IMR-90 (cell line): ENCODE data around the gene AGBL3. TPM values are rescaled to one million over a fixed set of nuclear protein-coding genes. Genes with fewer than 3 reads are reported as not detected.

ENCODE experiments used
- ATAC-seq: fragments of 200-7000 bp; cut with Tn5 transposase; 2 replicates; pipeline ENCODE4 v1.9.1; 2020; ENCODE audit warnings: low read depth, mild to moderate bottlenecking, moderate library complexity
- BruUV-seq: library from RNA; stranded (reverse); fragments of 400-500 nt; replicated peaks from 2 replicates; lab custom pipeline; 2021; lab: Mats Ljungman, UMichigan
- CTCF ChIA-PET: fragments of 300-600 bp; formaldehyde crosslinking; extraction: SDS; loops from one replicate; lab custom pipeline; 2021; ENCODE audit warnings: antibody characterized with exemption; lab: Yijun Ruan, JAX
- POLR2A ChIA-PET: fragments of 300-600 bp; sonication (Branson Sonifier 250); formaldehyde crosslinking; loops from one replicate; lab custom pipeline; 2022; ENCODE audit warnings: antibody characterized with exemption; ENCODE audit not compliant: unreplicated experiment; lab: Charles Lee
- DNase-seq: peaks from one replicate; pipeline ENCODE4 v3.0.0; 2013
- H2AFZ ChIP-seq: replicated peaks from 2 replicates; pipeline ENCODE3; 2013; ENCODE audit warnings: low read length, mild to moderate bottlenecking; ENCODE audit not compliant: poor library complexity
- H2AK5ac ChIP-seq: 2 replicates; pipeline ENCODE4 v1.6.1; 2013; ENCODE audit warnings: low read depth, low read length, inconsistent platforms
- H2AK9ac ChIP-seq: replicated peaks from 2 replicates; pipeline ENCODE3; 2013; ENCODE audit warnings: mild to moderate bottlenecking, low read depth, low read length, moderate library complexity; ENCODE audit not compliant: poor library complexity
- H2BK120ac ChIP-seq: 2 replicates; pipeline ENCODE4 v1.6.1; 2013; ENCODE audit warnings: low read depth, low read length, inconsistent platforms
- H2BK15ac ChIP-seq: 3 replicates; pipeline ENCODE4 v1.6.1; 2013; ENCODE audit warnings: low read depth, low read length, inconsistent platforms
- H2BK20ac ChIP-seq: 2 replicates; pipeline ENCODE4 v1.6.1; 2013; ENCODE audit warnings: low read depth, mild to moderate bottlenecking, inconsistent platforms, low read length, moderate library complexity
- H2BK5ac ChIP-seq: 2 replicates; pipeline ENCODE4 v1.6.1; 2013; ENCODE audit warnings: mild to moderate bottlenecking, low read depth, low read length, inconsistent platforms; ENCODE audit not compliant: poor library complexity, severe bottlenecking
- H3K14ac ChIP-seq: replicated peaks from 2 replicates; pipeline ENCODE4 v1.6.1; 2013; ENCODE audit warnings: low read depth, low read length, inconsistent platforms
- H3K18ac ChIP-seq: 2 replicates; pipeline ENCODE4 v1.6.1; 2013; ENCODE audit warnings: low read depth, low read length, control low read depth
- H3K23ac ChIP-seq: 2 replicates; pipeline ENCODE4 v1.6.1; 2013; ENCODE audit warnings: low read depth, low read length, inconsistent platforms
- H3K27ac ChIP-seq: 2 replicates; pipeline ENCODE4 v1.5.1; 2013; ENCODE audit warnings: mild to moderate bottlenecking, control low read depth, low read length; ENCODE audit not compliant: insufficient read depth
- H3K27me3 ChIP-seq: 2 replicates; pipeline ENCODE4 v1.6.1; 2013; ENCODE audit warnings: low read length; ENCODE audit not compliant: control insufficient read depth, insufficient read depth
- H3K36me3 ChIP-seq: 2 replicates; pipeline ENCODE4 v1.6.1; 2013; ENCODE audit warnings: low read length, mixed read lengths; ENCODE audit not compliant: control insufficient read depth, insufficient read depth
- H3K4ac ChIP-seq: 2 replicates; pipeline ENCODE4 v1.6.1; 2013; ENCODE audit warnings: low read depth, low read length, inconsistent platforms
- H3K4me1 ChIP-seq: 2 replicates; pipeline ENCODE4 v1.6.1; 2013; ENCODE audit warnings: low read length, mixed read lengths; ENCODE audit not compliant: control insufficient read depth, insufficient read depth
- H3K4me2 ChIP-seq: 2 replicates; pipeline ENCODE4 v1.6.1; 2013; ENCODE audit warnings: low read depth, mild to moderate bottlenecking, control low read depth, low read length, moderate library complexity
- H3K4me3 ChIP-seq: 2 replicates; pipeline ENCODE4 v1.5.1; 2013; ENCODE audit warnings: low read depth, mild to moderate bottlenecking, control low read depth, low read length, moderate library complexity; ENCODE audit not compliant: insufficient read depth
- H3K56ac ChIP-seq: 2 replicates; pipeline ENCODE4 v1.6.1; 2013; ENCODE audit warnings: low read length, inconsistent platforms; ENCODE audit not compliant: insufficient read depth; ENCODE audit errors: extremely low read depth
- H3K79me1 ChIP-seq, 2 experiments: 2 replicates each; pipeline ENCODE4 v1.6.1; 2013; ENCODE audit warnings: low read length in 2 of 2, inconsistent platforms in 1 of 2, low read depth in 1 of 2
- H3K9ac ChIP-seq: 2 replicates; pipeline ENCODE4 v1.6.1; 2013; ENCODE audit warnings: low read depth, low read length, control low read depth
- H3K9me1 ChIP-seq: 2 replicates; pipeline ENCODE4 v1.6.1; 2013; ENCODE audit warnings: low read length, inconsistent platforms; ENCODE audit not compliant: insufficient read depth
- H3K9me3 ChIP-seq: 2 replicates; pipeline ENCODE4 v1.6.1; 2013; ENCODE audit warnings: low read length; ENCODE audit not compliant: control insufficient read depth, insufficient read depth
- H4K20me1 ChIP-seq: 2 replicates; pipeline ENCODE4 v1.6.1; 2013; ENCODE audit warnings: low read length, inconsistent platforms; ENCODE audit not compliant: insufficient read depth
- H4K5ac ChIP-seq: 2 replicates; pipeline ENCODE4 v1.6.1; 2013; ENCODE audit warnings: mild to moderate bottlenecking, low read depth, low read length, control low read depth
- H4K8ac ChIP-seq, 2 experiments: 2 replicates each; pipeline ENCODE4 v1.6.1; 2013; ENCODE audit warnings: low read depth in 2 of 2, low read length in 2 of 2, control low read depth in 1 of 2, inconsistent platforms in 1 of 2
- H4K91ac ChIP-seq: 2 replicates; pipeline ENCODE4 v1.6.1; 2013; ENCODE audit warnings: low read depth, low read length, inconsistent platforms; ENCODE audit not compliant: insufficient read depth
- BHLHE40 ChIP-seq: fragments of 150-350 bp; IDR thresholded peaks from 2 replicates; pipeline ENCODE4 v1.6.1; 2016; ENCODE audit warnings: mild to moderate bottlenecking, low read depth, low read length
- CEBPB ChIP-seq: IDR thresholded peaks from 2 replicates; pipeline ENCODE4 v1.6.1; 2012; ENCODE audit warnings: low read depth, low read length, improper control_type of control experiment
- CHD1 ChIP-seq: IDR thresholded peaks from 2 replicates; pipeline ENCODE4 v1.6.1; 2012; ENCODE audit warnings: low read depth, low read length, improper control_type of control experiment
- CTCF ChIP-seq: conservative IDR thresholded peaks from 2 replicates; pipeline ENCODE4 v1.5.1; 2012; ENCODE audit warnings: mild to moderate bottlenecking, low read depth, low read length, improper control_type of control experiment
- ELK1 ChIP-seq: fragments of 150-350 bp; IDR thresholded peaks from 2 replicates; pipeline ENCODE4 v1.6.1; 2016; ENCODE audit warnings: low read depth, mild to moderate bottlenecking, low read length, moderate library complexity, borderline replicate concordance
- FOS ChIP-seq: fragments of 150-350 bp; IDR thresholded peaks from 2 replicates; pipeline ENCODE4 v1.6.1; 2016; ENCODE audit warnings: low read depth, low read length
- MAFK ChIP-seq: IDR thresholded peaks from 2 replicates; pipeline ENCODE4 v1.6.1; 2012; ENCODE audit warnings: low read depth, low read length, improper control_type of control experiment
- MAZ ChIP-seq: IDR thresholded peaks from 2 replicates; pipeline ENCODE4 v1.6.1; 2012; ENCODE audit warnings: low read depth, mild to moderate bottlenecking, low read length, improper control_type of control experiment, moderate library complexity, borderline replicate concordance
- MXI1 ChIP-seq: IDR thresholded peaks from 2 replicates; pipeline ENCODE4 v1.6.1; 2012; ENCODE audit warnings: low read depth, mild to moderate bottlenecking, low read length, moderate library complexity, borderline replicate concordance
- NFE2L2 ChIP-seq: fragments of 150-350 bp; IDR thresholded peaks from 2 replicates; pipeline ENCODE4 v1.6.1; 2016; ENCODE audit warnings: low read depth, mild to moderate bottlenecking, low read length
- POLR2A ChIP-seq: IDR thresholded peaks from 2 replicates; pipeline ENCODE4 v1.6.1; 2012; ENCODE audit warnings: mild to moderate bottlenecking, low read depth, low read length
- RAD21 ChIP-seq: IDR thresholded peaks from 2 replicates; pipeline ENCODE4 v1.6.1; 2012; ENCODE audit warnings: low read length, improper control_type of control experiment
- RCOR1 ChIP-seq: IDR thresholded peaks from 2 replicates; pipeline ENCODE4 v1.6.1; 2012; ENCODE audit warnings: mild to moderate bottlenecking, low read length, improper control_type of control experiment; ENCODE audit not compliant: insufficient replicate concordance
- RFX5 ChIP-seq: IDR thresholded peaks from 2 replicates; pipeline ENCODE4 v1.8.0; 2012; ENCODE audit warnings: low read depth, mild to moderate bottlenecking, low read length, moderate library complexity
- SMC3 ChIP-seq: fragments of 150-350 bp; IDR thresholded peaks from 2 replicates; pipeline ENCODE4 v1.6.1; 2016; ENCODE audit warnings: low read depth, mild to moderate bottlenecking, antibody characterized with exemption, low read length, moderate library complexity
- USF2 ChIP-seq: fragments of 150-350 bp; IDR thresholded peaks from 2 replicates; pipeline ENCODE4 v1.6.1; 2017; ENCODE audit warnings: mild to moderate bottlenecking, antibody characterized with exemption, low read length, low read depth
- WGBS, 2 experiments: methylation state at CpG; one replicate each; pipeline versions ENCODE4 v1.1.5 to v1.1.7; 2013; ENCODE audit warnings: missing lambda C conversion rate in 2 of 2; ENCODE audit not compliant: insufficient read length in 1 of 2; ENCODE audit errors: extremely low coverage in 2 of 2; 5-methylcytosine and 5-hydroxymethylcytosine counted together
- dilution Hi-C: fragments of 300-500 bp; cut with HindIII; formaldehyde crosslinking; loops from one replicate; pipeline ENCODE4 v1.14.3; 2018; ENCODE audit warnings: low sequenced_read_pairs; ENCODE audit not compliant: unreplicated experiment
- in situ Hi-C: fragments of 300-500 bp; cut with MboI; formaldehyde crosslinking; loops from 3 replicates; pipeline ENCODE4 v1.14.3; 2019; ENCODE audit warnings: low sequenced_read_pairs, inconsistent platforms, mixed read lengths
- intact Hi-C: fragments of 100-400 bp; cut with micrococcal nuclease; formaldehyde crosslinking; loops from 2 replicates; pipeline ENCODE4 v1.10.0; 2022
- polyA plus RNA-seq, 3 experiments: library from polyadenylated mRNA; depleted of rRNA; stranded (reverse); fragments of >200 nt; gene quantifications; 2 replicates each; pipeline ENCODE4 v1.2.3, GENCODE V29; 2012; ENCODE audit warnings: low replicate concordance in 1 of 3
- total RNA-seq: library from RNA; depleted of rRNA; stranded (reverse); fragments of >200 nt; gene quantifications from 2 replicates; pipeline ENCODE4 v1.2.3, GENCODE V29; 2012

Gene AGBL3
- total and polyA plus RNA-seq, 2 of the 4 experiments (the other 2 are of a cell fraction): 0.18 to 0.65 TPM

- ATAC-seq (no peak), DNase-seq (no peak)
- no peak overlapping the region for H3K4me2 ChIP-seq
- no peak overlapping the region for H3K14ac ChIP-seq
- H2BK20ac ChIP-seq: no peak overlapping the region
- H2BK5ac ChIP-seq: no peak overlapping the region
- in situ Hi-C loops: no loop called here
- H2AK9ac ChIP-seq: no peak overlapping the region
- no peaks in the 10 kb centered on the region for H3K4me1 ChIP-seq
- no peaks in the 10 kb centered on the region for H4K20me1 ChIP-seq
- no peak overlapping the region for H3K4ac ChIP-seq
- POLR2A ChIA-PET: no interaction called here
- H3K4me3 ChIP-seq: no peak overlapping the region
- no peak overlapping the region for H3K23ac ChIP-seq
- H2AFZ ChIP-seq: no peak overlapping the region
- dilution Hi-C loops: no loop called here
- no TSS peak for BruUV-seq
- H4K91ac ChIP-seq: no peak overlapping the region
- no peak overlapping the region for H4K8ac ChIP-seq
- no peaks in the 10 kb centered on the region for H3K79me1 ChIP-seq
- no peak overlapping the region for H3K27ac ChIP-seq
- no peak overlapping the region for H3K56ac ChIP-seq
- H2AK5ac ChIP-seq: no peak overlapping the region
- H2BK15ac ChIP-seq: no peak overlapping the region
- H3K36me3 ChIP-seq: no peaks in the 10 kb centered on the region
- H3K9me3 ChIP-seq: no peaks in the 10 kb centered on the region
- H3K27me3 ChIP-seq: peaks cover 9% of the 10 kb centered on the region
- no peak overlapping the region for H4K5ac ChIP-seq
- H3K9ac ChIP-seq: no peak overlapping the region
- TF ChIP-seq USF2 (no peak), MAZ (no peak), CTCF (no peak), RCOR1 (no peak), POLR2A (no peak), CEBPB (no peak), BHLHE40 (no peak), FOS (no peak), MAFK (no peak), SMC3 (no peak), NFE2L2 (no peak), RAD21 (no peak), RFX5 (no peak), CHD1 (no peak), MXI1 (no peak), ELK1 (no peak)
- intact Hi-C loops: no loop called here
- no peaks in the 10 kb centered on the region for H3K9me1 ChIP-seq
- no peak overlapping the region for H2BK120ac ChIP-seq
- H3K18ac ChIP-seq: no peak overlapping the region
- no CpG with 5 or more reads among the region's 1 CpG for WGBS, 2 experiments
- CTCF ChIA-PET: no interaction called here
These were observed 88.2 kb downstream of the AGBL3 start for GRCh38 chr7:135074531-135074930.
